HG03571 (cell line): ENCODE results near the gene CLCN2.
A peak's percentile ranks its signal among the peaks of the same experiment; 100 is the strongest.

ENCODE experiments used
- ATAC-seq: cut with Tn5 transposase; IDR thresholded peaks from one replicate; pipeline ENCODE4 v1.9.1; 2021; ENCODE audit not compliant: unreplicated experiment

The CLCN2 gene

GRCh38 chr3:184381261-184382224, 20.1 kb upstream of the CLCN2 start:
- ATAC-seq, result no peak

GRCh38 chr3:184380627-184381260, 19.3 kb upstream of the CLCN2 start:
- ATAC-seq, result no peak

- ATAC-seq, result no peak
Observed at GRCh38 chr3:184380185-184380626, 18.8 kb upstream of the CLCN2 start.

GRCh38 chr3:184379358-184380184, 18.2 kb upstream of the CLCN2 start, which contains the start of gene CHRD:
CHRD (plus strand) TSS chr3:184380054; CDS start chr3:184380319, 265 bp downstream.
- ATAC-seq, result no peak

- ATAC-seq, result no peak
Observed at GRCh38 chr3:184378651-184379357, 17.4 kb upstream of the CLCN2 start.

- no peak for ATAC-seq
Observed at GRCh38 chr3:184377882-184378445, 16.6 kb upstream of the CLCN2 start, which contains the start of gene THPO. THPO (minus strand) TSS chr3:184378207; CDS start chr3:184376259, 1,948 bp downstream.

- no peak for ATAC-seq
Observed at GRCh38 chr3:184377374-184377773, 16.0 kb upstream of the CLCN2 start.

GRCh38 chr3:184375747-184376461, 14.5 kb upstream of the CLCN2 start:
- no peak for ATAC-seq

- ATAC-seq, result no peak
Observed at GRCh38 chr3:184373422-184373821, 12.0 kb upstream of the CLCN2 start.

- no peak for ATAC-seq
Observed at GRCh38 chr3:184372911-184373310, 11.5 kb upstream of the CLCN2 start.

- ATAC-seq, result no peak
Observed at GRCh38 chr3:184372296-184372821, 11.0 kb upstream of the CLCN2 start.

- ATAC-seq, result peak; percentile 76
Observed at GRCh38 chr3:184371570-184372018, 10.2 kb upstream of the CLCN2 start.

- no peak for ATAC-seq
Observed at GRCh38 chr3:184368586-184369183, 7.3 kb upstream of the CLCN2 start.

GRCh38 chr3:184368116-184368515, 6.7 kb upstream of the CLCN2 start:
- no peak for ATAC-seq

- no peak for ATAC-seq
Observed at GRCh38 chr3:184366619-184367289, 5.3 kb upstream of the CLCN2 start.

- peak; percentile 81 for ATAC-seq
Observed at GRCh38 chr3:184362668-184363546, 1.5 kb upstream of the CLCN2 start.
